Liver (tissue), 9 donors: ENCODE results near the gene ATP11A. TPM values are rescaled to one million over a fixed set of nuclear protein-coding genes. Genes with fewer than 3 reads are reported as not detected.
A peak's percentile ranks its signal among the peaks of the same experiment; 100 is the strongest.

Experiments
- DNase-seq: peaks from one replicate; pipeline ENCODE4 v3.0.0-alpha.2; 2017; ENCODE audit warnings: low spot score
- H3K27ac ChIP-seq, 2 donors: one replicate each; pipeline ENCODE4 v1.7.0; 2013; ENCODE audit warnings: inconsistent platforms in 2 of 2, low read length in 2 of 2, control low read depth in 1 of 2, low read depth in 1 of 2, mild to moderate bottlenecking in 1 of 2
- H3K27me3 ChIP-seq, 4 donors: one replicate each; pipeline versions ENCODE4 v1.6.1 to v1.7.0; 2013; ENCODE audit warnings: low read length in 3 of 4, inconsistent platforms in 1 of 4, mild to moderate bottlenecking in 1 of 4, moderate library complexity in 1 of 4; ENCODE audit not compliant: control insufficient read depth in 4 of 4, insufficient read depth in 4 of 4
- H3K36me3 ChIP-seq, 4 donors: one replicate each; pipeline versions ENCODE4 v1.6.1 to v1.7.0; 2013; ENCODE audit warnings: low read length in 3 of 4, mild to moderate bottlenecking in 3 of 4, low read depth in 1 of 4, moderate library complexity in 1 of 4; ENCODE audit not compliant: control insufficient read depth in 4 of 4, insufficient read depth in 3 of 4
- H3K4me1 ChIP-seq, 4 donors: one replicate each; pipeline versions ENCODE4 v1.6.1 to v1.7.0; 2013; ENCODE audit warnings: low read length in 3 of 4, mild to moderate bottlenecking in 3 of 4, moderate library complexity in 1 of 4; ENCODE audit not compliant: control insufficient read depth in 4 of 4, insufficient read depth in 4 of 4
- H3K4me3 ChIP-seq, 3 donors: one replicate each; pipeline versions ENCODE4 v1.6.1 to v1.7.0; 2013; ENCODE audit warnings: low read length in 3 of 3, control low read depth in 1 of 3, low read depth in 1 of 3, mild to moderate bottlenecking in 1 of 3
- H3K9ac ChIP-seq, 2 donors: one replicate each; pipeline ENCODE4 v1.7.0; 2013; ENCODE audit warnings: low read length in 2 of 2, mild to moderate bottlenecking in 2 of 2, moderate library complexity in 2 of 2, control low read depth in 1 of 2, low read depth in 1 of 2
- H3K9me3 ChIP-seq, 4 donors: one replicate each; pipeline versions ENCODE4 v1.6.1 to v1.7.0; 2013; ENCODE audit warnings: low read length in 3 of 4; ENCODE audit not compliant: control insufficient read depth in 4 of 4
- ATF3 ChIP-seq: IDR thresholded peaks from 2 replicates; pipeline ENCODE4 v1.6.1; 2016; ENCODE audit warnings: antibody characterized with exemption
- EGR1 ChIP-seq, 2 donors: IDR thresholded peaks; 2 replicates each; pipeline ENCODE4 v1.6.1; 2016 to 2018; ENCODE audit warnings: antibody characterized with exemption in 2 of 2, low read depth in 2 of 2
- FOXA1 ChIP-seq: IDR thresholded peaks from 2 replicates; pipeline ENCODE4 v1.6.1; 2016; ENCODE audit warnings: antibody characterized with exemption
- FOXA2 ChIP-seq: IDR thresholded peaks from 2 replicates; pipeline ENCODE4 v1.6.1; 2016; ENCODE audit warnings: antibody characterized with exemption
- GABPA ChIP-seq, 2 donors: IDR thresholded peaks in 1 of 2; conservative IDR thresholded peaks in 1 of 2; 2 replicates each; pipeline ENCODE4 v1.6.1; 2016; ENCODE audit warnings: antibody characterized with exemption in 2 of 2, mild to moderate bottlenecking in 1 of 2, moderate library complexity in 1 of 2
- HNF4G ChIP-seq: IDR thresholded peaks from 2 replicates; pipeline ENCODE4 v1.6.1; 2016; ENCODE audit warnings: antibody characterized with exemption
- JUND ChIP-seq, 2 donors: IDR thresholded peaks; 2 replicates each; pipeline ENCODE4 v1.6.1; 2016; ENCODE audit warnings: antibody characterized with exemption in 2 of 2
- MAX ChIP-seq: IDR thresholded peaks from 2 replicates; pipeline ENCODE4 v1.6.1; 2016; ENCODE audit warnings: antibody characterized with exemption
- NR2F2 ChIP-seq: IDR thresholded peaks from 2 replicates; pipeline ENCODE4 v1.6.1; 2016; ENCODE audit warnings: antibody characterized with exemption
- RAD21 ChIP-seq, 2 donors: IDR thresholded peaks; 2 replicates each; pipeline ENCODE4 v1.6.1; 2016; ENCODE audit warnings: antibody characterized with exemption in 2 of 2, mild to moderate bottlenecking in 2 of 2
- REST ChIP-seq: IDR thresholded peaks from 2 replicates; pipeline ENCODE4 v1.6.1; 2016; ENCODE audit warnings: antibody characterized with exemption, mild to moderate bottlenecking
- RXRA ChIP-seq, 2 donors: IDR thresholded peaks; 2 replicates each; pipeline ENCODE4 v1.6.1; 2017 to 2018; ENCODE audit warnings: antibody characterized with exemption in 2 of 2, mild to moderate bottlenecking in 1 of 2
- SP1 ChIP-seq: IDR thresholded peaks from 2 replicates; pipeline ENCODE4 v1.6.1; 2018; ENCODE audit warnings: antibody characterized with exemption, mild to moderate bottlenecking
- TAF1 ChIP-seq: conservative IDR thresholded peaks from 2 replicates; pipeline ENCODE4 v1.6.1; 2016; ENCODE audit warnings: antibody characterized with exemption, mild to moderate bottlenecking
- YY1 ChIP-seq: IDR thresholded peaks from 2 replicates; pipeline ENCODE4 v1.6.1; 2016; ENCODE audit warnings: antibody characterized with exemption, mild to moderate bottlenecking
- WGBS: extraction: QIAGEN DNeasy Blood & Tissue Kit; methylation state at CpG from one replicate; pipeline ENCODE4 v1.1.7; 2013; 5-methylcytosine and 5-hydroxymethylcytosine counted together
- polyA plus RNA-seq, 2 donors: library from polyadenylated mRNA; stranded (reverse) in 1 of 2; unstranded in 1 of 2; fragments of 200-250 nt in 1 of 2; fragments of >200 nt in 1 of 2; fragmentation: Nextera tagmentation in 1 of 2; extraction: Ambion mirVana in 1 of 2; gene quantifications; one replicate each; pipeline versions ENCODE4 v1.2.1 to v1.2.3, GENCODE V29; 2013 to 2015
- total RNA-seq, 2 donors: library from RNA; depleted of rRNA; stranded (reverse); fragments of >200 nt; gene quantifications; one replicate each; pipeline ENCODE4 v1.2.3, GENCODE V29; 2014
- TF ChIP-seq, protein P1 (sequence below): IDR thresholded peaks from 2 replicates; pipeline ENCODE4 v1.6.1; 2016; ENCODE audit warnings: antibody characterized with exemption
- TF ChIP-seq, protein P2 (sequence below): fragments of 150-350 bp; IDR thresholded peaks from 2 replicates; pipeline ENCODE4 v1.5.1; 2017; ENCODE audit warnings: improper control_type of control experiment, low read depth, low read length; ENCODE audit not compliant: missing input control
- donor health status: healthy.
- donor health status: healthy.
- donor health status: healthy.
- donor health status: healthy.
- donor health status: healthy.

The ATP11A gene
- total and polyA plus RNA-seq, 4 donors: 8.7 to 27.9 (median 13.8) TPM

DNA sequence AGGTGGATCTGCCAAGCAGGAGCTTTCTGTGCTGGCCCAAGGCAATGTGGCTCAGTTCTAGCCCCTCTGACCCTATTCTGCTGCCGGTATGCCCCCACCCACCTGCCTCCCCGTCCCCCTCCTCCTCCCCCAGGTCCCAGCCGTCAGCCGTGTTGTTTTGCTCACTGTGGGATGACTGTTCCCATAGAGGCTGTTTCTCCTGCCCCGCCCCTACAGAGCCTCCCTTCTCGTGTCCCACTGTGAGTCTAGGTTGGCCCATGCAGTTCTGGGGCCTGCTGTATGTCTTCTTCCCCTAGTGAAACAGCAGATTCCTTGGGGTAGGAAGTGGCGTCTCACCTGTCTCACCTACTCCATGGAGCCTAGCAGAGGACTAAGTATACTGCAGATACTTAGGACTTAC is 48.8 kb downstream of the ATP11A start:
- Histone ChIP-seq H3K27ac (no peak overlapping the region), H3K27me3 (no peaks in the 10 kb centered on the region), H3K4me1 (no peaks in the 10 kb centered on the region), H3K36me3 (no peaks in the 10 kb centered on the region), H3K9me3 (no peaks in the 10 kb centered on the region), H3K4me3 (no peak overlapping the region), H3K9ac (no peak overlapping the region)
- TF ChIP-seq HNF4G (no peak), EGR1 (IDR thresholded peaks at IDR 0.05; ENCODE audit: low read depth in 2 of 2) (no peak), TAF1 (no peak), MAX (no peak), YY1 (no peak), JUND (IDR thresholded peaks at IDR 0.05) (no peak), FOXA2 (no peak), FOXA1 (no peak), SP1 (no peak), GABPA (IDR thresholded peaks at IDR 0.05 in 1 of 2, conservative IDR thresholded peaks at IDR 0.05 in 1 of 2) (no peak), ATF3 (no peak), NR2F2 (no peak), RAD21 (IDR thresholded peaks at IDR 0.05) (no peak)
- TF ChIP-seq, protein P1, sequence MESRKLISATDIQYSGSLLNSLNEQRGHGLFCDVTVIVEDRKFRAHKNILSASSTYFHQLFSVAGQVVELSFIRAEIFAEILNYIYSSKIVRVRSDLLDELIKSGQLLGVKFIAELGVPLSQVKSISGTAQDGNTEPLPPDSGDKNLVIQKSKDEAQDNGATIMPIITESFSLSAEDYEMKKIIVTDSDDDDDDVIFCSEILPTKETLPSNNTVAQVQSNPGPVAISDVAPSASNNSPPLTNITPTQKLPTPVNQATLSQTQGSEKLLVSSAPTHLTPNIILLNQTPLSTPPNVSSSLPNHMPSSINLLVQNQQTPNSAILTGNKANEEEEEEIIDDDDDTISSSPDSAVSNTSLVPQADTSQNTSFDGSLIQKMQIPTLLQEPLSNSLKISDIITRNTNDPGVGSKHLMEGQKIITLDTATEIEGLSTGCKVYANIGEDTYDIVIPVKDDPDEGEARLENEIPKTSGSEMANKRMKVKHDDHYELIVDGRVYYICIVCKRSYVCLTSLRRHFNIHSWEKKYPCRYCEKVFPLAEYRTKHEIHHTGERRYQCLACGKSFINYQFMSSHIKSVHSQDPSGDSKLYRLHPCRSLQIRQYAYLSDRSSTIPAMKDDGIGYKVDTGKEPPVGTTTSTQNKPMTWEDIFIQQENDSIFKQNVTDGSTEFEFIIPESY: no peak
- DNase-seq: no peak
- WGBS: 92% methylated on average over 7 of the region's 7 CpGs

DNA sequence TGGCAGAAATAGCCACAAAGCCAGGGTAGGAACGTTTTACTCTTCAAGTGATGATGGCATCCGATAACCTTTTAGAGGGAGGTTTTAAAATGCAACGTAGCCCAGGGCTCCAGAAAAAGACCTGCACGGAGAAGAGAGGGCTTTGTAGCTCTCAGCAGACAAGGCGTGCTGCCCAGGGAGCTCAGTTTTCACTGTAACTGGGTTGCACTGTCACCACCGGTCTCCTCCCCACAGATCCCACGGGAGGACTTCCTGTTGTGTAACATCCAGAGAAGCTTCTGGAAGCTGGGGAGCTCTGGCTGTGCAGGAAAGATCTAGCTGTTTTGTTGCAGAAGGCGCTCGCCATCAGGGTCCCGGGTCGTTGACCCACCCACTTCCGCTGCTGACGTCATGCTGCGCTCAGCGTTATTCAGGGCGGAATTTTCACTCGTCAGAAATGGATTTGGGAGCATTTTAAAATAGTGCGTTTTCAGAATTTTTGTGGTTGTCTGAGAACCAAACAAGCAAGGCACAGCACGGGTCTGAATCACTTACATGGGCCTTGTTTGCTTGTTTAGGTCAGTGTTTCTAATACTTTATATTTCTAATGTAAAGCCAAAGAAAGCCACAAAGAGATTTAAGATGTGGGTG is 50.8 kb downstream of the ATP11A start:
- Histone ChIP-seq H3K9ac (no peak overlapping the region), H3K4me1 (no peaks in the 10 kb centered on the region), H3K27me3 (no peaks in the 10 kb centered on the region), H3K4me3 (no peak overlapping the region), H3K36me3 (no peaks in the 10 kb centered on the region), H3K9me3 (no peaks in the 10 kb centered on the region), H3K27ac (peak overlapping the region; percentile 70 to 73)
- DNase-seq: no peak
- TF ChIP-seq NR2F2 (peak; percentile 92), RAD21 (IDR thresholded peaks at IDR 0.05) (peak; percentile 24 to 35), JUND (IDR thresholded peaks at IDR 0.05) (peak; percentile 53 to 54), REST (peak; percentile 64), RXRA (IDR thresholded peaks at IDR 0.05) (peak; percentile 59 to 63), SP1 (peak; percentile 57), HNF4G (no peak), TAF1 (peak; percentile 22), GABPA (IDR thresholded peaks at IDR 0.05 in 1 of 2, conservative IDR thresholded peaks at IDR 0.05 in 1 of 2) (peak; percentile 47 to 64)
- TF ChIP-seq, protein P2, sequence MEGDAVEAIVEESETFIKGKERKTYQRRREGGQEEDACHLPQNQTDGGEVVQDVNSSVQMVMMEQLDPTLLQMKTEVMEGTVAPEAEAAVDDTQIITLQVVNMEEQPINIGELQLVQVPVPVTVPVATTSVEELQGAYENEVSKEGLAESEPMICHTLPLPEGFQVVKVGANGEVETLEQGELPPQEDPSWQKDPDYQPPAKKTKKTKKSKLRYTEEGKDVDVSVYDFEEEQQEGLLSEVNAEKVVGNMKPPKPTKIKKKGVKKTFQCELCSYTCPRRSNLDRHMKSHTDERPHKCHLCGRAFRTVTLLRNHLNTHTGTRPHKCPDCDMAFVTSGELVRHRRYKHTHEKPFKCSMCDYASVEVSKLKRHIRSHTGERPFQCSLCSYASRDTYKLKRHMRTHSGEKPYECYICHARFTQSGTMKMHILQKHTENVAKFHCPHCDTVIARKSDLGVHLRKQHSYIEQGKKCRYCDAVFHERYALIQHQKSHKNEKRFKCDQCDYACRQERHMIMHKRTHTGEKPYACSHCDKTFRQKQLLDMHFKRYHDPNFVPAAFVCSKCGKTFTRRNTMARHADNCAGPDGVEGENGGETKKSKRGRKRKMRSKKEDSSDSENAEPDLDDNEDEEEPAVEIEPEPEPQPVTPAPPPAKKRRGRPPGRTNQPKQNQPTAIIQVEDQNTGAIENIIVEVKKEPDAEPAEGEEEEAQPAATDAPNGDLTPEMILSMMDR: no peak
- WGBS: 79% methylated on average over 19 of the region's 19 CpGs
